HG02763 (cell line): ENCODE data around the gene TLR2.
"Not testable (repeated sequence)": the region's sequence is repeated elsewhere in the genome, so short reads cannot be mapped to it uniquely, and the experiment has no call there.

Experiments used
- ATAC-seq: cut with Tn5 transposase; IDR thresholded peaks from one replicate; pipeline ENCODE4 v1.9.1; 2021; ENCODE audit warnings: mild to moderate bottlenecking, moderate library complexity; ENCODE audit not compliant: unreplicated experiment

Gene TLR2

DNA sequence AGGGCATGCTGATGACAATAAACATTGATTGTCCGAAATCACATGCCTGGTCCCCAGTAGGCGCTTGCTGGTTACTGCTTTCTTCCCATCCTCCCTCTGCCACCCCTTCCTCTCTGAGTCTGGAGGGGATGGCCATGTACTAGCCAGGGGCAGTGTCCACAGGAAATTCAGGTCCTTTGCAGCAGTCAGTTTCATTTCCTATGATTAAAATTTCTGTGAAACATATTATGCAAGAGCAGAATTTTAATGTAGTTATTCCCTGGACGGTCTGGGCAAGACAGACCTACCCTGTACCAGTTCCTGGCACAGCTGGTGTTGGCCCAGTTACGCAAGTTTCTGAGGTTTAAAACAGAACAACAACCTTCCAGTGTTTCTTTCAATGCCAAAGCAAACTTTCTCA, 28.2 kb upstream of the TLR2 start:
- no peak for ATAC-seq

DNA sequence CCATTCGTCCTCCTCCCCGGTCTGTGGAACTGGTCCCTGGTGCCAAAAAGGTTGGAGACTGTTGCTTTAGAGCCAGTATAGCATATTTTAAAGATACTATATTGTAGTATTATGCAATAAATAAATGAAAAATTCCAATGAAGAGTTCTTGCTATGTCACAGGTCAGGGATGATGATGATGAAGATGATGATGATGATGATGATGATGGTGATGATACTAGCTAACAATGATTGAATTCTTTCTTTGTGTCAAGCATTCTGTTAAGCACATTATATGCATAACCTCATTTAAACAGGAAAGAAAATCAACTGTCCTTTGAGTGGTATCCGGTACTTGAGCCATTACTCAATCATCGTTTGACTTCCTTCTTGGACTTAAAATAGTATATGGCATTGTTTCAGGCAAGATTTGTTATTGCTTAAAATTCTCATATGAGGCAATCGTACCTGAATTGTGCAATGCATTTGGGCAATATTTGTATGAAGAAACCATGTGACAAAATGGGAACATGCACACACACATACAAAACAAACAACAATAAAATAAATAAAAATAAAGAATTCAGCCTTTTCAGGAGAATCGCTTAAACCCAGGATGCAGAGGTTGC, 22.8 kb upstream of the TLR2 start:
- ATAC-seq: no peak

DNA sequence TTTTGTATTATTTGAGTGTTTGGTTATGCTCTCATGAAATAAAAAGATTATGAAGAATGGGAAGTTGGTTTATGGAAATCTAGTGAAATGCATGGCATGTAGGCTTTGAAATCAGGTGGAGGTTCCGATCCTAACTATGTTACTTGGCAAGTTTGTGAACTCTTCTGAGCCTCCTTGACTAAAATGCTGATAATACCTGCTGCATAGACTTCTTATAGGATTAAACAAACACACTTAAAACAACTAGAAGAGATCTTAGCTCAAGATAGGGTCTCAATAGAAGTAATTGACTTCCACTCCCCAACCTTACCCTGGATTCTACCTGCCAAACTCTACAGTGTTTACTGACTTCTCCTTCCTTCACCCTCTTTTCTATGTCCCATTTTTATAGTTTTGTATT, 22.2 kb upstream of the TLR2 start:
- no peak for ATAC-seq

DNA sequence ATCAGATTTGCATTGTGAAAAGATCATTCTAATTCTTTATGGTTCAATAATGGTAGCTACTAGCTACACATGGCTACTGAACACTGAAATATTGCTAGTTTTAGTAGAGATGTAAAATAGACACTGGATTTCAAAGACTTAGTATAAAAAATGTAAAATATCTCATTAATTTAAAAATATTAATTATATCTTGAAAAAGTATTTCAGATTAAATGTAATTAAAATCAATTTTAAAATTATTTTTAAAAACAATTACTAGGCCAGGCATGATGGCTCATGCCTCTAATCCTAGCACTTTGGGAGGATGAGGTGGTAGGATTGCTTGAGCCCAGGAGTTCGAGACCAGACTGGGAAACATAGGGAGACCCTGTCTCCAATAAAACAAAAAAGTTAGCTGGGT, 20.4 kb upstream of the TLR2 start:
- no peak for ATAC-seq

DNA sequence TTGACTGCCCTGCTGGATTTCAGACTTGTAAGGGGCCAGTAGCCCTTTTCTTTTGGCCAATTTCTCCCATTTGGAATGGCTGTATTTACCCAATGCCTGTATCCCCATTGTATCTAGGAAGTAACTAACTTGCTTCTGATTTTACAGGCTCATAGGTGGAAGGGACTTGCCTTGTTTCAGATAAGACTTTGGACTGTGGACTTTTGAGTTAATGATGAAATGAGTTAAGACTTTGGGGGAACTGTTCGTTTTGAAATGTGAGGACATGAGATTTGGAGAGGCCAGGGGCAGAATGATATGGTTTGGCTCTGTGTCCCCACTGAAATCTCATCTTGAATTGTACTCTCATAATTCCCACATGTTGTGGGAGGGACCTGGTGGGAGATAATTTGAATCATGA, 17.6 kb upstream of the TLR2 start:
- not testable (repeated sequence) for ATAC-seq

DNA sequence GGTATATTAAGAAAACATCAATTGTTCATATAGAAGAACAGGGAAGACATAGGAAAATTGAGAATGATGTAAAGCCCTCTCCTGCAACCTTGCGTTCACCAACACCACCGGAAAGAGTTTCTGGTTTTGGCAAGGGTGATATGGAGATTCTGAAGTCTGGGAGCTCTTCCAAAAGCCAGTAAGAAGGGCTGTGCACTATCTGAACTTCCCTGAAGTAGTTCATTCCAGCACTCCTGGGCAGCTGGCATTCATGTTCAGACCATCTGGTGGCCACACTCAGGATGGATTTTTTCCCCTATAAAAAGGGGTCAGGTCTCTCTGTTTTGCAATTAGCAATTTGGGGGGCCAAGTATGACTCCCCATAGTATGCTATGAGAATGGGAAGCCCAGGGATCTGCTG, 15.4 kb upstream of the TLR2 start:
- no peak for ATAC-seq

DNA sequence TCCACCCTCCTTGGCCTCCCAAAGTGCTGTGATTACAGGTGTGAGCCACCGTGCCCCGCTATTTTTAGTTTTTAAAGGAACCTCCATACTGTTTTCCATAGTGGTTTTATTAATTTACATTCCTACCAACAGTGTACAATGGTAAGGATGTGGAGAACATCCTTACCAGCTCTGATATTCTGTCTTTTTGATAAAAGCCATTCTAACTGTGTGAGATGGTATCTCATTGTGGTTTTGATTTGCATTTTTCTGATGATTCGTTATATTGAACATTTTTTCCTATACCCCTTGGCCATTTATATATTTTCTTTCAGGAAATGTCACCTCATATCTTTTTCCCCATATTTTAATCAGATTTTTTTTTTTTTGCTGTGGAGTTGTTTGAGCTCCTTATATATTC, 14.2 kb upstream of the TLR2 start:
- no peak for ATAC-seq

DNA sequence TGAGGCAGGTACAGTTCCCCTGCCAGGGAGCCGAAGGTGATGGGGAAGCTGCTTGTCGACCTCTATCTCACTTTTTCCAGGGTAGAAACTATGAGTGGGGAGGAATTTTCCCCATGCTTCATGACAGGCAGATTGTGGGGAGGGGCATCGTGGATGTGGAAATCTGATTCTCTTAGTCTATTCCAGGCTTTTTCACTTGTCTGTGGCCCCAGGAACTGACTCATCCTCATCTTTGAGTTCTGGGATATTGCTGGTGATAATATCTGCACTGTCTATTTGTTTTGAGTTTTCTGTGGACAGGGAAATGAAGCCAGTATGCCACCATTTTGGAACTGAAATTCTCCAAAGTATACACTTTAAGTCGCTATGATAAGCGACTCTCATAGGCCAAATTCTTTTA, 7.6 kb upstream of the TLR2 start:
- ATAC-seq: no peak

DNA sequence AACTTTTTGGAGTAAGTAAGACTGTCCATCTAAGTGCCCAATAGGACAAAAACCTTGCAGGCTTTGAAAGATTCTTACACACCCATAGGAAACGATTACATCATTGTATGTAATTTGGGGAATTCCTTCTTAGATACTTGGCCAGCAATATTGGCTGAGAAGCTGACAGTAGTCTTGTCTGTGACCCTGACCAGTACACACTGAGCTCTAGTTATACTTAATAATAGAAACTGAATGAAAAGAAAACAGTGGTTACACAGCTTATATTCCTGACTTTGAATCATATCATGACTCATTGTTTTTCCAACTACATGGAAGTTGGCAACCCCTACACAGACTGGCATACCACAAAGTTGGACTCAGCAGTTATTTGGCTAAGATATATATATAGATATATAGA, 7.1 kb upstream of the TLR2 start:
- ATAC-seq: no peak

DNA sequence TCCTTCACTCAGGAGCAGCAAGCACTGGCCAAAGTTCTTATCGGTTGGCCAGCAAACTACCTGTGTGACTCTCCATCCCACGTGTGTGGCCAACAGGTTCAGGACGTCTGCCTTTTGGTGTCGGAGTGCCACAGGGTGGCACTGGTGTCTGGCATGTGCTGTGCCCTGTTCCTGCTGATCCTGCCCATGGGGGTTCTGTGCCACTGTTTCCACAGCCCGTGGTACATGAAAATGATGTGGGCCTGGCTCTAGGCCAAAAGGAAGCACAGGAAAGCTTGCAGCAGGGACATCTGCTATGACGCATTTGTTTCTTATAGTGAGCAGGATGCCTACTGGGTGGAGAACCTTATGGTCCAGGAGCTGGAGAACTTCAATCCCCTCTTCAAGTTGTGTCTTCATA, 4.6 kb upstream of the TLR2 start:
- no peak for ATAC-seq

DNA sequence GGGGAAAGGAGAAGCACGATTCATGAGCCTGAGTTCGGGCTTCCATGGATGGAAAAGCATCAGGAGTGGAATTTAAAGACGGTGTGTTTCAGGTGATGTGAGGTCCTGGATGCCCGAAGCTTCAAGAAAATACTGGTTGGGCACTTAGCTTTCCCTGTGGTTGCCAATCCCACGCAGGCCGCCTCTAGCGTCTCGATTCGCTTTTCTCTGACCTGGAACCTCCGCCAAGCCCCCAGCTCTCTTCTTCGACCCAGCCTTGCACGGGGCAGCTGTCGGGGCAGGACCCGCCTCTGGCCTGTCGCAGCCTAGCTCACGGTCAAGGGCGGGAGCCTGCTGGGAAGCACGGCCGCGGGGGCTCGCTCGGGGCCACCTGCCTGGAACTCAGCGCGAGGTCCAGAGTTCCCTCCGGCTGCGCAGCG, 308 bp upstream of the TLR2 start:
- no peak for ATAC-seq

DNA sequence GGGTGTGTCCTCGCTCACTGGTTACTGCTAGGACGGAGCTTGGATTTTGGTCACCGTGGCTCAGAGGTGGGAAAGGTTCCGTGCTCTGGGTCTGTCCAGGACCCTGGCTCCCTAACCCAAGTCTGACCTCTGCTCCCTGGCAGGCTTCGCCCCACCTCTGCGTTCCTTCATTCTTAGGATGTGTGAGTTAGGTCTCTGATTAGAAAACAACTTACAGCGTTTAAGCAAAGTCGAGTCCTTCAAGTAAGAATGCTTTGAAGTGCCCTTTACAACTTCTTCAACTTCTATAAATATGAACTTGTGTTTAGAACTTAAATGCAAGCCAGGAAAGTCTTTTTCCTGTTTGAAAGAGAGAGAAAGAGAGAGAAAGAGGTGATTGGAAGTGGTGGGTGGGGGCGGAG, 891 bp downstream of the TLR2 start:
- no peak for ATAC-seq

DNA sequence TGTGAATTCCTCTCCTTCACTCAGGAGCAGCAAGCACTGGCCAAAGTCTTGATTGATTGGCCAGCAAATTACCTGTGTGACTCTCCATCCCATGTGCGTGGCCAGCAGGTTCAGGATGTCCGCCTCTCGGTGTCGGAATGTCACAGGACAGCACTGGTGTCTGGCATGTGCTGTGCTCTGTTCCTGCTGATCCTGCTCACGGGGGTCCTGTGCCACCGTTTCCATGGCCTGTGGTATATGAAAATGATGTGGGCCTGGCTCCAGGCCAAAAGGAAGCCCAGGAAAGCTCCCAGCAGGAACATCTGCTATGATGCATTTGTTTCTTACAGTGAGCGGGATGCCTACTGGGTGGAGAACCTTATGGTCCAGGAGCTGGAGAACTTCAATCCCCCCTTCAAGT, 20.4 kb downstream of the TLR2 start:
- ATAC-seq: no peak

DNA sequence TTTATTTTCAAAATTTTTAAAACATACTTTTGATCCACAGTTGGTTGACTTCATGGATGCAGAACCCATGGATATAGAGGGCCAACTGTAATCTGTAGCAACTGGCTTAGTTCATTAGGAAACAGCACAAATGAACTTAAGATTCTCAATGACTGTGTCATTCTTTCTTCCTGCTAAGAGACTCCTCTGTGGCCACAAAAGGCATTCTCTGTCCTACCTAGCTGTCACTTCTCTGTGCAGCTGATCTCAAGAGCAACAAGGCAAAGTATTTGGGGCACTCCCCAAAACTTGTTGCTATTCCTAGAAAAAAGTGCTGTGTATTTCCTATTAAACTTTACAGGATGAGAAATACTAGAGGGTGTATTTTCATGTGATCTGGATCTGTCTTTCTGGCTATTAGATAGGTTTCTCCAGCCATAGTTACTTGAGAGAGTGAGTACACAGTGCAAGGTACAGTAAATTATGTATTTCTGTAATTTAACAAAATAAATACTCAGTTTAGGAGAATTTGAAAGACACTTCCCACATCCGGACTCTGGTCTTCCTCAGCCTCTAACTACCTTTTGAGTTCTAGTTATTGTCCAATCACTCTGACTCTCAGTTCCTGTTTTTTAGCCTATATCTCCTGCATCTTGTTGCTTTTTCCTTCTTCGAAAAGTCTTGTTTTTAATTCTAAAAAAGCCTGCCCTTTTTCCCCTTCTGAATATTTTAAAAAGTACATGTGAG, 21.8 kb downstream of the TLR2 start:
- ATAC-seq: peak; percentile 81

DNA sequence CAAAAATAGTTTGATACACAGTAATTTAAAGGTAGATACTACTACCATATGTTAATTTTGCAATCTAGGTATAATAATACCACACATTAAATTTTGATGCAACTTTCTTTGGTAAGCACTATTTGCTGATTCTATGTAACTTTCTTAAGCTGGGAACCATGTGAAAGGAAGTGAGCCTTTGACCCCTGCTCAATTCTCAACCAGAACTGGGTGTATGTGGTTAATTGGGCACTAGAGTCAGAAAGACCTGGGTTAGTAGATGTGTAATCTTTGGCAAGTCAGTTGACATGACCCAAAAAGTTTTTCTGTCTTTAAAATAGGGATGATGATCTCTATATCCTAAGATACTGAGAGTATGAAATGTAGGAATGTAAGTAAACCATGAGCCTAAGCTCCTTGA, 22.4 kb downstream of the TLR2 start:
- ATAC-seq: peak; percentile 19

DNA sequence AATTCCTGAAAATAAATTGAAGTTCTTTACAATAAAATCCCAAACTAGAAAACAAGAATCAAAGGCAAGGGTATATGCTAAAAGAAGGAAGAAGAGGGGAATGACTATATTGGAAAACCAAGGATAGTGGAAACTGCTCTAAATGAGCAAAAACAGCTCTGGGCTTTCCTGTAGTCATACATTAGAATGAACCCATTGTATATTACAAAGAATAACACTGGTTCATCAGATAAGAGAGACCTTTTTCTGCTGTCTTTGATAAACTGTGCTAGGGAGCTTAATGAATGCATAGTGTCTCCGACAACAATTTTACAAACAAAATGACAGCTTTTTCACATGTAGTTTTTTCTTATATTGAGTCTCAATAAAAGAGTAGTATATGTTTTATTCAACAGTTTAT, 26.6 kb downstream of the TLR2 start:
- ATAC-seq: no peak

DNA sequence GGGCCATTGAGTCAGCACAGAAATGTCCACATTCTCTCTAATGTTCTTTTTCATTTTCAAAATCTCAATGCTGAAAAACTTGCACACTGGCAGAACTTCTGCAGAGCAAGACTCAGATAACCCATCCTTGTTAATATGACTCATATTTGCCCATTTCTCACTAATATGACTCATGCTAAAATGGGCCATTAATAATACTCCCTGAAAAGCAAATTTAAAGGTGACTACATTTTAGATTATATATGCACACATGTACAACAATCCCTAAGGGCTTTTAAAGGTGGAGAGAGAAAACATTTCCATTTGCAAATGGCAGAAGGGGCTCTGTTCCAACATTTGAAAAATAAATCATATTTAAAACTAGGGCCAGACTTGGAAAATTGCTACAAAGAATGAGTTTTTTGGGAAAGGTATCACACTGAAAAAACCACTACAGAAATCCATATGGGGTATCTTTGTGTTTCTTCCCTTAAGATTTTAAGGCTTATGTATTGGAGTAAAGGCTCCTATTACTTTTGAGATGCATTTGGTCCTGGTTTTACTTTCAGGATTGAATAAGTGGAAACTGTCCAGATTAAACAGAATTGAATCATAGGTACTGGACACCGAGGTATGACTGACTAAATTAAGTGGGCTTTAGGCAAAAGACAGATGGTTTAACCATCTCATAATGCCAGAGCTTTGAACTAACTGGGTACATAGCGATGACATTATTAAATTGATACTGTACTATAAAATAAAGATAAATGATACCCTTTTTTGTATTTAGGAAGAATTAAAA, 30.0 kb downstream of the TLR2 start:
- no peak for ATAC-seq

DNA sequence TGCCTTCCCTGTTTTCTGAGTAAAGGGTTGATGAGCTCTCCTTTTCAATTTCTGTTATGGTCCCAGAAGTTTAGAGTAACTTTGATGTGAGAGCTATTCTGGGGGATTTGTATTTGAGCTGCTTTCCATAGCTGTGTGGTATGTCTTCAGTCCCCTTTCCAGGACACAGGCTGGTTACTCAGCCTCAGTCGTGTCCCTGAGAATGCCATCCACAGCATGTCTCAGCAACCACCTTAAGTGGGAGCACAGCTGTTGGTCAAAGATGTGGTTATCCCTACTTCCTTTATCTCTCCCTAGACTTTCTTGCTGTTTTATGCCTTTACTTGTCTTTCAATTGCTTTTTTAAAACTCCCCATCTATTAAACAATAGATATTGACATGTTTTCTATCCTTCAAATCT, 38.0 kb downstream of the TLR2 start:
- no peak for ATAC-seq

DNA sequence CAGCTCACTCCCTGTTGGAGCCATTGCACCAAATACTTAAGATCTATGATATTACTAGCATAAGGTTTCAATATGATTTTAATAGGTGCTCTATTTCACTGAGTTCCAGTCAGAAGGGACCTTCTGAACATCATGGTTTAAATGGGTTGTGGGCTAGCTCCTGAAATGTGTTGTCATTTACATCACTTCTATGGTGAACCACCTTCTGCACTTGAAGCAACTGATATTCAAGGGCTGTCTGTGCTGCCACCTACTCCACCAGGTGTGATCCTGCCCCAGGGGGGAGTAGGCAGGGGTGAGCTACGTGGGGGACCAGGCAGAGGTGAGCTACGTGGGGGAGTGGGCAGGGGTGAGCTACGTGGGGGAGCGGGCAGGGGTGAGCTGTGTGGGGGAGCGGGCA, 40.5 kb downstream of the TLR2 start:
- ATAC-seq: no peak

DNA sequence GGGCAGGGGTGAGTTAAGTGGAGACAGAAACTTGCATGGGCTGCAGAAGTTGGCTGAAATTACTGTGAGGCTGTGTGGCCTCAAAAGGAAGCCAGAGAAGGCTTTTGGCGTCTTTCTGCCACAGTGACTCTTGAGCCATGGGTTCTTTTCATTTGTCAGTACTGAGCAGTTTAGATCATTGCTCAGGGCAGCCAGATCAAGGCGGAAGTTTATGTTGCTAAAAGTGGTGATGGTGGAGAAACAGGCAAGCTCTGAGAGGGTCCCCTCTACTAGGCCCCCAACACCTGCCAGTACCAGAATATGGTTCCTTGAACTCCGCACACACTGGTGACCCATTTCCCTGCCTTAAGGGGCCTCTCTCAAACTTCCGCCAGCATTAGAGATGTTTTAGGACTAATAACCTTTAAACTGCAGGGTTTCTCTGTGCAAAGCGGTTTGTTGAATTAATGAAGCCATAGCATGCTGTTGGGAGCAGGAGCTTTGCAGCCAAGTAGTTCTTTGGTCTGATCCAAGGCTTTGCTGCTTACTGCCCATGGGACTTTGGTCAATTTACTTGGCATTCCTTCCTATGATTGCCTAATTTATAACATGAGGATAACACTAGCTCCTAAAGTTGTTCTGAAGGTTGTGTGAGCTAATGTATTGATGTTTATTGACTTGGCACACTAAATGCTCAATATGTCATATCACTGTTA, 41.2 kb downstream of the TLR2 start:
- no peak for ATAC-seq

DNA sequence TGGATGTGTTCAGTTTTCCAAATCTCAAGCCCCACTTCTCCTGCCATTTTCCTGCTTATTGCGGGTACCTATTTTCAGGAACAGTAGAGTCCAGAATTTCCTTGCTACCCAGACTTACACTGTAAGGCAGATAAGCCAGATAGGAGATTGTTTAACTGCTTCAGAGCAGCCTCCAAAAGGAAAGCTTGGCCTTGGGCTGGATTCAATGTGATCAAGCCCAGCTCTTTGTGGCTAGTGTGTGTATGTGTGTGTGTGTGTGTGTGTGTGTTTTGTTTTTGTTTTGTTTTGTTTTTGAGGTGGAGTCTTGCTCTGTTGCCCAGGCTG, 41.7 kb downstream of the TLR2 start:
- no peak for ATAC-seq

DNA sequence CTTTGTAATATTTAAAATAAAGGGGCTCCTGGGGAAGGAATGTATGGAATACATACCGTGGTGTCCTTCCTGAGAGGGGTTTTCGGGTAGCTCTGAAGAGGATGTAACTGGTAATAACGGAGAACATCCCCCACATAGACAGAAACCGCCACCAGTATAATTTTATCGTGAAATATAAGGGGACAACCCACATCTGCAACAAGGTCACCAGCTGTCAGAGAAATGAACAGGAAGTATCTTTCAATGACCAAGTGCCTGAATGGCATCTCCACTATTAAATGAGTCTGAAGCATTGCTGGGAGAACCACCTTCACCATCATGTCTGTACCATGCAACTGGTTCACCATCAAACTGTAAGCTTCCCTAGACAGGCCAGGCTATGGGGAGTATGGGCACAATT, 44.1 kb downstream of the TLR2 start:
- no peak for ATAC-seq
